ENCODE measurements around the gene OTUD3.
"Not testable (repeated sequence)": the region's sequence is repeated elsewhere in the genome, so short reads cannot be mapped to it uniquely, and the experiment has no call there.

OTUD3 gene

DNA sequence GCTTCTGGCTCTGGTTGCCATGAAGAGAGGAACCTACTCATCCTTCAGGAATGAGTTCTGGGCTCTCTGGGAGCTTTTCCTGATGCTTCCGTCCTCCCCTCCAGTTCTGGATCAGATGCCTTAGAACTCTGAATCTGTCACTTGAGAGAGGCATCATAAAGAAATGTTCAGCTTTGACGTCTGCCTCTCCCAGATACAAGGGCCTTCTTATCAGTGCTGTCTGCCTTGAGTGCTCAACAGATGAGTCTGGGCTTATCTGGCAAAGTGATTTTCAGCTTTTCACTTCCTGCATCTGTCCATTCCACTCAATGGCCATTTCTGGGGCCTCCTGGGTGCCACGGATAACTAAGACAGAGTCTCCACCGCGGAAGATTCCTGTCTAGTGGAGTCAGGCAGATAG lies 12.3 kb upstream of the OTUD3 start:
- Histone ChIP-seq H3K27ac (no peak overlapping the region), H3K4me3 (no peak overlapping the region)
- no peak for DNase-seq (ENCODE audit: low spot score)
- TF ChIP-seq, protein P1, sequence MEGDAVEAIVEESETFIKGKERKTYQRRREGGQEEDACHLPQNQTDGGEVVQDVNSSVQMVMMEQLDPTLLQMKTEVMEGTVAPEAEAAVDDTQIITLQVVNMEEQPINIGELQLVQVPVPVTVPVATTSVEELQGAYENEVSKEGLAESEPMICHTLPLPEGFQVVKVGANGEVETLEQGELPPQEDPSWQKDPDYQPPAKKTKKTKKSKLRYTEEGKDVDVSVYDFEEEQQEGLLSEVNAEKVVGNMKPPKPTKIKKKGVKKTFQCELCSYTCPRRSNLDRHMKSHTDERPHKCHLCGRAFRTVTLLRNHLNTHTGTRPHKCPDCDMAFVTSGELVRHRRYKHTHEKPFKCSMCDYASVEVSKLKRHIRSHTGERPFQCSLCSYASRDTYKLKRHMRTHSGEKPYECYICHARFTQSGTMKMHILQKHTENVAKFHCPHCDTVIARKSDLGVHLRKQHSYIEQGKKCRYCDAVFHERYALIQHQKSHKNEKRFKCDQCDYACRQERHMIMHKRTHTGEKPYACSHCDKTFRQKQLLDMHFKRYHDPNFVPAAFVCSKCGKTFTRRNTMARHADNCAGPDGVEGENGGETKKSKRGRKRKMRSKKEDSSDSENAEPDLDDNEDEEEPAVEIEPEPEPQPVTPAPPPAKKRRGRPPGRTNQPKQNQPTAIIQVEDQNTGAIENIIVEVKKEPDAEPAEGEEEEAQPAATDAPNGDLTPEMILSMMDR (IDR thresholded peaks at IDR 0.05) = no peak

GRCh38 chr1:19872190-19872589 lies 10.0 kb upstream of the OTUD3 start:
- Histone ChIP-seq H3K27ac (no peak overlapping the region), H3K4me3 (no peak overlapping the region)
- no peak for DNase-seq (ENCODE audit: low spot score)
- TF ChIP-seq, protein P1 (IDR thresholded peaks at IDR 0.05) = no peak

- TF ChIP-seq, protein P1 (IDR thresholded peaks at IDR 0.05) = no peak
- no peak overlapping the region for H3K4me3 ChIP-seq
- H3K27ac ChIP-seq = no peak overlapping the region
- no peak for DNase-seq (ENCODE audit: low spot score)
Measured at GRCh38 chr1:19877181-19877750, 4.9 kb upstream of the OTUD3 start.

DNA sequence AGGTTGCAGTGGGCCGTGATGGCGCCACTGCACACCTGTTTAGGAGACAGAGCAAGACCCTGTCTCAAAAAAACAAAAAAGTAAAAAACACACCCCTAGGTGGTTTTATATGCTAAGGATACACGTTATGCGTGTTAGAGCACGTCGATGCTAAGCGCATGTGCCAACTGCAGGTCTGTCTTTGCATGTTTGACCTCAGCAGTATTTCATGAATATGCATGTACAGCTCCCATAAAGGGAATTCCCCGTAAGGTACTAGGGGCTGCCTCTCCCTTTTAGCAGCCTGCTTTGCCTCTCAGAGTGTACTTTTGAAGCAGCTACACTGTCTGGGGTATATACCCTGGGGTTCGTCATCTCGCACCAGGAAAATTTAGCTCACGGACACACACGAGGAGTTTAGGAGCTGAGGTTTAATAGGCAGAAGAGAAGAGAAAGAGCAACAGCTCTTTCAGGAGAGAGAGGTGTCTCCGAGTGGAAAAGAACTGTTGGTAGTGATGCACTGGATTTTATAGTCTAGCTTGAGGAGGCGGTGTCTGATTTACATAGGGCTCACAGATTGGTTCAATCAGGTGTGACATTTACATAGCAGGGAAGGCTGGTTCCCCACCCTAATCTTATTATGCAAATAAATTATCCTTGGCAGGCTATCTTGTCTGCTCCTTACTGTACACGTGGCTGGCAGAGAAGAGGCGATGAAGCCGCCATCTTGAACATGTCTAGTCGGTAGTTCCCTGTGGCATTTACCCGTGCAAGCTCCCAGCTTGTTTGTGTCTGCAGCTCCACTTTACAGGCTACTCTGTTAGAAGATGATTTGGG lies 4.2 kb upstream of the OTUD3 start:
- Histone ChIP-seq H3K27ac (no peak overlapping the region), H3K4me3 (no peak overlapping the region)
- DNase-seq (ENCODE audit: low spot score) = no peak
- TF ChIP-seq, protein P1 (IDR thresholded peaks at IDR 0.05) = no peak

GRCh38 chr1:19878637-19878985 lies 3.6 kb upstream of the OTUD3 start:
- TF ChIP-seq, protein P1 (IDR thresholded peaks at IDR 0.05) = no peak
- Histone ChIP-seq H3K4me3 (no peak overlapping the region), H3K27ac (no peak overlapping the region)
- no peak for DNase-seq (ENCODE audit: low spot score)

- H3K4me3 ChIP-seq = no peak overlapping the region
- TF ChIP-seq, protein P1 (IDR thresholded peaks at IDR 0.05) = no peak
- DNase-seq (ENCODE audit: low spot score) = no peak
- H3K27ac ChIP-seq = no peak overlapping the region
Measured at GRCh38 chr1:19879227-19879626, 3.0 kb upstream of the OTUD3 start.

DNA sequence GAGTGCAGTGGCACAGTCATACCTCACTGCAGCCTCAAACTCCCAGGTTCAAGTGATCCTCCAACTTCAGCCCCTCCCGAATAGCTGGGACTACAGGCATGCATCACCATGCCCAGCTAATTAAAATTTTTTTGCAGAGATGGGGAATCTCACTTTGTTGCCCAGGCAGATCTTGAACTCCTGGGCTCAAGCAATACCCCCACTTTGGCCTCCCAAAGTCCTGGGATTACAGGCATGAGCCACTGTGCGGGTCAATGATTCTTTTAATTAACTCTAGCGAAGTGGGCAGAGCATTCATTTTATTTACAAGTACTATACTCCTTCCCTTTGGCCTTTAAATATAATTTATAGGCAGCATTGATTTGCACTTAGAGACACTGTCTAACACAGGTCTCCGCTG lies 2.5 kb upstream of the OTUD3 start:
- Histone ChIP-seq H3K4me3 (no peak overlapping the region), H3K27ac (no peak overlapping the region)
- no peak for DNase-seq (ENCODE audit: low spot score)
- TF ChIP-seq, protein P1 (IDR thresholded peaks at IDR 0.05) = no peak

- not testable (repeated sequence) for DNase-seq (ENCODE audit: low spot score); H3K27ac ChIP-seq; H3K4me3 ChIP-seq
Measured at GRCh38 chr1:19880841-19881240, 1.4 kb upstream of the OTUD3 start.

Measured in coronary artery (tissue), 2 donors.